SU-DHL-6 (cell line): Measurements from ENCODE around the gene ZNF81.

Source experiments
- H2AFZ ChIP-seq: fragments of 200-600 bp; sonication (generic); 2 replicates; pipeline ENCODE4 v1.6.1; 2014; ENCODE audit warnings: low read depth, mild to moderate bottlenecking, moderate library complexity, mixed read lengths, antibody characterized with exemption, low read length; ENCODE audit not compliant: severe bottlenecking
- H3F3A ChIP-seq: fragments of 200-600 bp; shearing (Covaris generic); 2 replicates; pipeline ENCODE4 v1.6.0; 2016; ENCODE audit warnings: antibody characterized with exemption, mild to moderate bottlenecking; ENCODE audit not compliant: insufficient read depth
- H3K27ac ChIP-seq: fragments of 200-600 bp; sonication (generic); 2 replicates; pipeline ENCODE4 v1.5.1; 2016; ENCODE audit warnings: low read depth, mild to moderate bottlenecking, low read length, moderate library complexity, mixed read lengths
- H3K27me3 ChIP-seq: fragments of 200-600 bp; sonication (generic), shearing (Covaris generic); 2 replicates; pipeline ENCODE4 v1.6.0; 2014; ENCODE audit warnings: mild to moderate bottlenecking, low read length
- H3K36me3 ChIP-seq: fragments of 200-600 bp; sonication (generic); 2 replicates; pipeline ENCODE4 v1.6.1; 2014; ENCODE audit warnings: mild to moderate bottlenecking, low read length, mixed read lengths
- H3K4me2 ChIP-seq: fragments of 300-600, 200-600 bp; shearing (Covaris generic), sonication (generic); 2 replicates; pipeline ENCODE4 v1.6.0; 2014; ENCODE audit warnings: low read length, low read depth, mild to moderate bottlenecking; ENCODE audit not compliant: poor library complexity, severe bottlenecking
- H3K4me3 ChIP-seq: fragments of 200-600 bp; sonication (generic); 2 replicates; pipeline ENCODE4 v1.5.1; 2014; ENCODE audit warnings: antibody characterized with exemption, low read length, mild to moderate bottlenecking, mixed read lengths; ENCODE audit not compliant: insufficient read depth, poor library complexity, severe bottlenecking
- H3K79me2 ChIP-seq: fragments of 200-600 bp; sonication (generic); 2 replicates; pipeline ENCODE4 v1.6.1; 2014; ENCODE audit warnings: mild to moderate bottlenecking, low read length, moderate library complexity; ENCODE audit not compliant: insufficient read depth
- H3K9ac ChIP-seq: fragments of 200-600 bp; sonication (generic); 2 replicates; pipeline ENCODE4 v1.7.0; 2014; ENCODE audit warnings: mild to moderate bottlenecking, low read length
- H3K9me2 ChIP-seq: fragments of 200-600 bp; sonication (generic); replicated peaks from 2 replicates; pipeline ENCODE4 v1.6.1; 2014; ENCODE audit warnings: low read length; ENCODE audit not compliant: insufficient read depth
- H3K9me3 ChIP-seq: fragments of 200-600 bp; sonication (generic); 2 replicates; pipeline ENCODE4 v1.6.1; 2014; ENCODE audit warnings: low read length, mixed read lengths; ENCODE audit not compliant: insufficient read depth
- H4K20me1 ChIP-seq: fragments of 200-600 bp; sonication (generic); 2 replicates; pipeline ENCODE4 v1.6.1; 2014; ENCODE audit warnings: low read depth, mild to moderate bottlenecking, antibody characterized with exemption, low read length, moderate library complexity, mixed read lengths
- EZH2phosphoT487 ChIP-seq: fragments of 200-600 bp; sonication (generic), shearing (Covaris generic); conservative IDR thresholded peaks from 2 replicates; pipeline ENCODE4 v1.6.1; 2018; ENCODE audit warnings: mild to moderate bottlenecking, antibody characterized with exemption, low read length, moderate library complexity, mixed read lengths
- TF ChIP-seq, protein P1 (sequence below): fragments of 200-600 bp; sonication (generic); IDR thresholded peaks from one replicate; pipeline ENCODE4 v1.5.1; 2017; ENCODE audit warnings: antibody characterized with exemption, mild to moderate bottlenecking, low read length, moderate library complexity; ENCODE audit not compliant: insufficient read depth, poor library complexity, severe bottlenecking

Gene ZNF81

DNA sequence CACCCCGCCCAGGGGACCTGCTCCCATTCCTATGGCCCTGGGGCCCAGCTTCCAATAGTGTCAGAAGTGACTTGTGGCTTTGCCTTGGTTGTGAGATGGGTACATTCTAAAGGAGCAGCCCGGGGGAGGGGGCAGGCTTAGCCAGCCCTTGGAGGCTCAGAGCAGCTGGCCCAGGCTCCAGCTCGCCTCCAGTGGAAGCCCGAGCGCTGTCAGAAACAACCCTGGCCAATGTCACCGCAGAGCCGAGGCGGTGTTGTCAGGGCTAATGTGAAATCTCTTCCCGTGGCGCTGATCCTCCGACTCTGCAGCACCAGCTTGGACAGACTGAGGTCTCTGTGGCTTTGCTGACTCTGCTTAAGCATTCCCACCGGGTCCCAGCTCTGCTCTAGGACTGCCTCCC lies 29.2 kb upstream of the ZNF81 start:
- Histone ChIP-seq H2AFZ (no peak overlapping the region), H3F3A (no peaks in the 10 kb centered on the region), H3K4me2 (no peak overlapping the region), H3K79me2 (no peaks in the 10 kb centered on the region), H3K9ac (no peak overlapping the region), H3K4me3 (no peak overlapping the region), H3K9me3 (no peaks in the 10 kb centered on the region), H3K27me3 (no peaks in the 10 kb centered on the region), H3K9me2 (no peaks in the 10 kb centered on the region), H3K36me3 (no peaks in the 10 kb centered on the region), H4K20me1 (no peaks in the 10 kb centered on the region), H3K27ac (no peak overlapping the region)
- no peak for TF ChIP-seq EZH2phosphoT487
- TF ChIP-seq, protein P1, sequence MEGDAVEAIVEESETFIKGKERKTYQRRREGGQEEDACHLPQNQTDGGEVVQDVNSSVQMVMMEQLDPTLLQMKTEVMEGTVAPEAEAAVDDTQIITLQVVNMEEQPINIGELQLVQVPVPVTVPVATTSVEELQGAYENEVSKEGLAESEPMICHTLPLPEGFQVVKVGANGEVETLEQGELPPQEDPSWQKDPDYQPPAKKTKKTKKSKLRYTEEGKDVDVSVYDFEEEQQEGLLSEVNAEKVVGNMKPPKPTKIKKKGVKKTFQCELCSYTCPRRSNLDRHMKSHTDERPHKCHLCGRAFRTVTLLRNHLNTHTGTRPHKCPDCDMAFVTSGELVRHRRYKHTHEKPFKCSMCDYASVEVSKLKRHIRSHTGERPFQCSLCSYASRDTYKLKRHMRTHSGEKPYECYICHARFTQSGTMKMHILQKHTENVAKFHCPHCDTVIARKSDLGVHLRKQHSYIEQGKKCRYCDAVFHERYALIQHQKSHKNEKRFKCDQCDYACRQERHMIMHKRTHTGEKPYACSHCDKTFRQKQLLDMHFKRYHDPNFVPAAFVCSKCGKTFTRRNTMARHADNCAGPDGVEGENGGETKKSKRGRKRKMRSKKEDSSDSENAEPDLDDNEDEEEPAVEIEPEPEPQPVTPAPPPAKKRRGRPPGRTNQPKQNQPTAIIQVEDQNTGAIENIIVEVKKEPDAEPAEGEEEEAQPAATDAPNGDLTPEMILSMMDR, result no peak

DNA sequence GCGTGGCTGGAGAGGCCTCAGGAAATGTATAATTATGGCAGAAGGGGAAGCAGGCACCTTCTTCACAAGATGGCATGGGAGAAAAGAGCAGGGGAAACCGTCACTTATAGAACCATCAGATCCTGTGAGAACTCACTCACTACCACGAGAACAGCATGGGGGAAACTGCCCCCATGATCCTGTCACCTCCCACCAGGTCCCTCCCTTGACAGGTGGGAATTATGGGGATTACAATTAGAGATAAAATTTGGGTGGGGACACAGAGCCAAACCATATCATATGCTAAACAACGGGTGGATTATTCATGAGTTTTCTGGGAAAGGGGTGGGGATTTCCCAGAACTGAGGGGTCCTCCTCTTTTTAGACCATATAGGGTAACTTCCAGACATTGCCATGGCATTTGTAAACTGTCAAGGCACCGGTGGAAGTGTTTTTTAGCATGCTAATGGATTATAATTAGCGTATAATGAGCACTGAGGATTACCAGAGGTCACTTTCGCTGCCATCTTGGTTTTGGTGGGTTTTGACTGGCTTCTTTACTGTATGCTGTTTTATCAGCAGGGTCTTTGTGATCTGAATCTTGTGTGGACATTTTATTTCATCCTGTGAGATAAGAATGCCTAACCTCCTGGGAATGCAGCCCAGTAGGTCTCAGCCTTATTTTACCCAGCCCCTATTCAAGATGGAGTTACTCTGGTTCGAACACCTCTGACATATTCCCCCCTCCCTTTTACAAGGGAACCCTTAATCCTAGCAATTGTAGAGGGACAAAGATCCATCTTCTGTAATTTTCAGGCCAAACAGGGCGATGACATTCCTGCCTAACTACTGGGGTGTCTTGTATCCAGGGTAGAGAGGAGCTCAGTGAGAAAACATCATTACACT lies 27.6 kb upstream of the ZNF81 start:
- TF ChIP-seq, protein P1, result no peak
- no peak for TF ChIP-seq EZH2phosphoT487
- no peak overlapping the region for H3K9ac ChIP-seq
- no peak overlapping the region for H2AFZ ChIP-seq
- no peak overlapping the region for H3K27ac ChIP-seq
- H3K36me3 ChIP-seq, result no peaks in the 10 kb centered on the region
- H3K9me2 ChIP-seq, result no peaks in the 10 kb centered on the region
- H3K4me3 ChIP-seq, result no peak overlapping the region
- H4K20me1 ChIP-seq, result no peaks in the 10 kb centered on the region
- H3K27me3 ChIP-seq, result no peaks in the 10 kb centered on the region
- no peak overlapping the region for H3K4me2 ChIP-seq
- H3K9me3 ChIP-seq, result no peaks in the 10 kb centered on the region
- H3F3A ChIP-seq, result no peaks in the 10 kb centered on the region
- no peaks in the 10 kb centered on the region for H3K79me2 ChIP-seq

DNA sequence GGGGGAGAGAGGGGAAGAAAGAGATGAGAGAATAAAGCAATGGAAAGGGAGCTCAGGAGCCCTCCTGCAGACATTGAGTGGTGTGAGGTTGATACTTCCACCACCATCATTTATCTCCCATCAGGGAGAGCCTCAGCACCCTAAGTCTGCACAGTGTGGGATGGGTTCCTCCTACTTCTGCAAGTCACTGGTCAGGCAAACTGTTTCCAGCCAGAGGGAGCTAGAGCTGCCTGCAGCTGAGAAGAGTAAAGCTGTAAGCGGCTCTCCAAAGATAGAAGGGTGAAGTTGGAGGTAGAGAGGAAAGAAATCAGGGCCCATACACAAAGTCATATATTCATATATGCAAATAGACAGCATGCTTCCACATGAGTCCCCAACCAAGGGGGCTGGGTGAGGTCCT lies 21.9 kb upstream of the ZNF81 start:
- Histone ChIP-seq H3K9me2 (no peaks in the 10 kb centered on the region), H3K9me3 (no peaks in the 10 kb centered on the region), H3K4me2 (no peak overlapping the region), H3K27ac (no peak overlapping the region), H4K20me1 (no peaks in the 10 kb centered on the region), H2AFZ (no peak overlapping the region), H3K4me3 (no peak overlapping the region), H3K27me3 (no peaks in the 10 kb centered on the region), H3K9ac (no peak overlapping the region), H3K79me2 (no peaks in the 10 kb centered on the region), H3F3A (no peaks in the 10 kb centered on the region), H3K36me3 (no peaks in the 10 kb centered on the region)
- TF ChIP-seq, protein P1, result no peak
- TF ChIP-seq EZH2phosphoT487, result no peak
